Mammary epithelial cell (primary cell): ENCODE measurements around the gene PDE4C.

ENCODE experiments used
- CTCF ChIP-seq, 2 donors: IDR thresholded peaks in 1 of 2; conservative IDR thresholded peaks in 1 of 2; 2 replicates each; pipeline ENCODE4 v1.5.1; 2011 to 2012; ENCODE audit warnings: inconsistent platforms in 2 of 2, low read length in 2 of 2, mild to moderate bottlenecking in 2 of 2, control low read depth in 1 of 2, low read depth in 1 of 2; ENCODE audit not compliant: insufficient read depth in 1 of 2; ENCODE audit errors: extremely low read depth in 1 of 2
- EZH2 ChIP-seq: IDR thresholded peaks from 2 replicates; pipeline ENCODE4 v1.6.1; 2012; ENCODE audit warnings: low read length, inconsistent platforms, borderline replicate concordance

GRCh38 chr19:18224525-18225354 is 1.5 kb downstream of the PDE4C start:
- no peak for TF ChIP-seq CTCF (conservative IDR thresholded peaks at IDR 0.05 in 1 of 2, IDR thresholded peaks at IDR 0.05 in 1 of 2; ENCODE audit: extremely low read depth in 1 of 2, insufficient read depth in 1 of 2, low read depth in 1 of 2, low read length in 2 of 2)
- no peak for TF ChIP-seq EZH2
